Activated CD4-positive, alpha-beta T cell treated with anti-CD3 and anti-CD28 coated beads, Interleukin-2, amount 10 ng/mL, durations not matched to agents 24 days and 14 days (primary cell): Measurements from ENCODE around the gene C3orf18. TPM values are rescaled to one million over a fixed set of nuclear protein-coding genes. Genes with fewer than 3 reads are reported as not detected.
A peak's percentile ranks its signal among the peaks of the same experiment; 100 is the strongest.

Source experiments
- DNase-seq: peaks from one replicate; pipeline ENCODE4 v3.0.0; 2022
- H3K27ac Mint-ChIP-seq: one replicate; pipeline ENCODE4 v1.8.0; 2022; ENCODE audit warnings: mild to moderate bottlenecking, mixed read lengths
- H3K27me3 Mint-ChIP-seq: one replicate; pipeline ENCODE4 v1.8.0; 2022; ENCODE audit warnings: mixed read lengths
- H3K36me3 Mint-ChIP-seq: one replicate; pipeline ENCODE4 v1.8.0; 2022; ENCODE audit warnings: low read depth, mild to moderate bottlenecking, mixed read lengths
- H3K4me1 Mint-ChIP-seq: one replicate; pipeline ENCODE4 v1.8.0; 2021; ENCODE audit warnings: mixed read lengths
- H3K4me3 Mint-ChIP-seq: one replicate; pipeline ENCODE4 v1.8.0; 2022; ENCODE audit warnings: mild to moderate bottlenecking, moderate library complexity, mixed read lengths
- H3K9me3 Mint-ChIP-seq: one replicate; pipeline ENCODE4 v1.8.0; 2021; ENCODE audit warnings: mixed read lengths
- intact Hi-C: fragments of 100-400 bp; cut with micrococcal nuclease; formaldehyde crosslinking; loops from one replicate; pipeline ENCODE4 v1.15.1; 2023
- total RNA-seq: library from RNA; stranded (reverse); gene quantifications from 2 replicates; pipeline ENCODE4 v1.2.3, GENCODE V29; 2022

C3orf18 gene
- total RNA-seq, 1 donor from 2014 or later, result 32.6 TPM

GRCh38 chr3:50582083-50582482, 14.5 kb upstream of the C3orf18 start:
- no peaks in the 10 kb centered on the region for H3K27me3 Mint-ChIP-seq
- H3K27ac Mint-ChIP-seq, result peak overlapping the region; percentile 95
- no peak for DNase-seq
- H3K9me3 Mint-ChIP-seq, result no peaks in the 10 kb centered on the region
- intact Hi-C loops, result no loop called here
- no peak overlapping the region for H3K4me3 Mint-ChIP-seq
- H3K4me1 Mint-ChIP-seq, result peaks cover 73% of the 10 kb centered on the region
- peaks cover 69% of the 10 kb centered on the region for H3K36me3 Mint-ChIP-seq

- Mint-ChIP-seq H3K9me3 (no peaks in the 10 kb centered on the region), H3K4me1 (peaks cover 71% of the 10 kb centered on the region), H3K27ac (peak overlapping the region; percentile 80), H3K4me3 (no peak overlapping the region), H3K36me3 (peaks cover 72% of the 10 kb centered on the region), H3K27me3 (no peaks in the 10 kb centered on the region)
- intact Hi-C loops, result no loop called here
- no peak for DNase-seq
These were observed 13.9 kb upstream of the C3orf18 start for GRCh38 chr3:50581459-50581842.

- Mint-ChIP-seq H3K4me3 (no peak overlapping the region), H3K4me1 (peaks cover 74% of the 10 kb centered on the region), H3K36me3 (peaks cover 77% of the 10 kb centered on the region), H3K27ac (peak overlapping the region; percentile 80), H3K27me3 (no peaks in the 10 kb centered on the region), H3K9me3 (no peaks in the 10 kb centered on the region)
- intact Hi-C loops, result no loop called here
- DNase-seq, result peak; percentile 75
These were observed 13.3 kb upstream of the C3orf18 start for GRCh38 chr3:50580683-50581458.

GRCh38 chr3:50577348-50577747, 9.8 kb upstream of the C3orf18 start:
- Mint-ChIP-seq H3K4me3 (no peak overlapping the region), H3K9me3 (no peaks in the 10 kb centered on the region), H3K4me1 (peaks cover 76% of the 10 kb centered on the region), H3K36me3 (peaks cover 61% of the 10 kb centered on the region), H3K27ac (peak overlapping the region; percentile 74), H3K27me3 (no peaks in the 10 kb centered on the region)
- DNase-seq, result no peak
- intact Hi-C loops, result no loop called here

- H3K27ac Mint-ChIP-seq, result peak overlapping the region; percentile 99
- H3K4me3 Mint-ChIP-seq, result peak overlapping the region; percentile 98
- DNase-seq, result no peak
- no peaks in the 10 kb centered on the region for H3K27me3 Mint-ChIP-seq
- H3K9me3 Mint-ChIP-seq, result no peaks in the 10 kb centered on the region
- peaks cover 61% of the 10 kb centered on the region for H3K36me3 Mint-ChIP-seq
- peaks cover 79% of the 10 kb centered on the region for H3K4me1 Mint-ChIP-seq
- intact Hi-C loops, result no loop called here
These were observed 7.8 kb upstream of the C3orf18 start for GRCh38 chr3:50575372-50575771.

GRCh38 chr3:50574444-50574831, 6.9 kb upstream of the C3orf18 start:
- Mint-ChIP-seq H3K36me3 (peaks cover 64% of the 10 kb centered on the region), H3K27ac (peak overlapping the region; percentile 99), H3K4me3 (peak overlapping the region; percentile 98), H3K27me3 (no peaks in the 10 kb centered on the region), H3K9me3 (no peaks in the 10 kb centered on the region), H3K4me1 (peaks cover 77% of the 10 kb centered on the region)
- intact Hi-C loops, result loop anchor here (5.0 kb wide), 1 partner anchor 393 kb away; no protein-coding TSS in a partner anchor
- peak; percentile 81 for DNase-seq

GRCh38 chr3:50573566-50574443, 6.3 kb upstream of the C3orf18 start:
- Mint-ChIP-seq H3K36me3 (peaks cover 59% of the 10 kb centered on the region), H3K9me3 (no peaks in the 10 kb centered on the region), H3K4me1 (peaks cover 73% of the 10 kb centered on the region), H3K27ac (peak overlapping the region; percentile 99), H3K27me3 (no peaks in the 10 kb centered on the region), H3K4me3 (peak overlapping the region; percentile 98)
- intact Hi-C loops, result loop anchor here (1.0 to 5.0 kb wide), 4 partner anchors 14 to 811 kb away; partner anchors contain the start of gene MANF
- DNase-seq, result peak; percentile 96

GRCh38 chr3:50572801-50573371, 5.3 kb upstream of the C3orf18 start:
- intact Hi-C loops, result loop anchor here (1.0 to 5.0 kb wide), 6 partner anchors 15 to 812 kb away; partner anchors contain the start of gene MANF
- Mint-ChIP-seq H3K27ac (peak overlapping the region; percentile 99), H3K4me1 (peaks cover 71% of the 10 kb centered on the region), H3K4me3 (peak overlapping the region; percentile 98), H3K36me3 (peaks cover 52% of the 10 kb centered on the region), H3K9me3 (no peaks in the 10 kb centered on the region), H3K27me3 (no peaks in the 10 kb centered on the region)
- DNase-seq, result peak; percentile 84

GRCh38 chr3:50572158-50572557, 4.6 kb upstream of the C3orf18 start:
- intact Hi-C loops, result loop anchor here (1.0 to 5.0 kb wide), 4 partner anchors 42 to 813 kb away; partner anchors contain the start of gene MANF
- peak overlapping the region; percentile 98 for H3K4me3 Mint-ChIP-seq
- peak overlapping the region; percentile 99 for H3K27ac Mint-ChIP-seq
- DNase-seq, result peak; percentile 94
- no peaks in the 10 kb centered on the region for H3K27me3 Mint-ChIP-seq
- H3K9me3 Mint-ChIP-seq, result no peaks in the 10 kb centered on the region
- H3K36me3 Mint-ChIP-seq, result peaks cover 46% of the 10 kb centered on the region
- H3K4me1 Mint-ChIP-seq, result peaks cover 67% of the 10 kb centered on the region

GRCh38 chr3:50571486-50571885, 3.9 kb upstream of the C3orf18 start:
- peak overlapping the region; percentile 99 for H3K27ac Mint-ChIP-seq
- H3K4me1 Mint-ChIP-seq, result peaks cover 71% of the 10 kb centered on the region
- DNase-seq, result no peak
- intact Hi-C loops, result loop anchor here (5.0 kb wide), 1 partner anchor 396 kb away; no protein-coding TSS in a partner anchor
- H3K36me3 Mint-ChIP-seq, result peaks cover 43% of the 10 kb centered on the region
- peak overlapping the region; percentile 98 for H3K4me3 Mint-ChIP-seq
- no peaks in the 10 kb centered on the region for H3K27me3 Mint-ChIP-seq
- no peaks in the 10 kb centered on the region for H3K9me3 Mint-ChIP-seq

- peaks cover 71% of the 10 kb centered on the region for H3K4me1 Mint-ChIP-seq
- H3K27ac Mint-ChIP-seq, result peak overlapping the region; percentile 99
- intact Hi-C loops, result loop anchor here (5.0 kb wide), 1 partner anchor 397 kb away; no protein-coding TSS in a partner anchor
These were observed 3.1 kb upstream of the C3orf18 start for GRCh38 chr3:50570508-50571279.

GRCh38 chr3:50568947-50569749, 1.6 kb upstream of the C3orf18 start, which contains the start of gene HEMK1:
Gene HEMK1 (plus strand): TSS chr3:50569522. CDS start chr3:50571105, 1,583 bp downstream.
- H3K9me3 Mint-ChIP-seq, result no peaks in the 10 kb centered on the region
- peaks cover 41% of the 10 kb centered on the region for H3K36me3 Mint-ChIP-seq
- peak within 1 kb of the TSS; percentile 99 for H3K27ac Mint-ChIP-seq

More at GRCh38 chr3:50570508-50571279, 3.1 kb upstream of the C3orf18 start:
- peak; percentile 66 for DNase-seq
- H3K36me3 Mint-ChIP-seq, result peaks cover 36% of the 10 kb centered on the region
- no peaks in the 10 kb centered on the region for H3K9me3 Mint-ChIP-seq
- peak overlapping the region; percentile 98 for H3K4me3 Mint-ChIP-seq
- H3K27me3 Mint-ChIP-seq, result no peaks in the 10 kb centered on the region

More at GRCh38 chr3:50568947-50569749, 1.6 kb upstream of the C3orf18 start, which contains the start of gene HEMK1:
- H3K4me1 Mint-ChIP-seq, result peaks cover 68% of the 10 kb centered on the region
- H3K4me3 Mint-ChIP-seq, result peak within 1 kb of the TSS; percentile 98
- intact Hi-C loops, result loop anchor here (2.0 to 5.0 kb wide), 4 partner anchors 218 to 803 kb away; partner anchors contain the start of genes CYB561D2, GNAI2 and NPRL2
- DNase-seq, result peak; percentile 98
- H3K27me3 Mint-ChIP-seq, result no peaks in the 10 kb centered on the region
